Endothelial cell of umbilical vein (primary cell): ENCODE results near the gene PIK3C3. TPM values are rescaled to one million over a fixed set of nuclear protein-coding genes. Genes with fewer than 3 reads are reported as not detected.

Source experiments
- BruUV-seq: library from RNA; stranded (reverse); fragments of 400-500 nt; replicated peaks from 2 replicates; lab custom pipeline; 2021; lab: Mats Ljungman, UMichigan
- CTCF ChIA-PET: fragments of 300-600, 350-600 bp; sonication (Branson Sonifier 250); formaldehyde crosslinking; loops from one replicate; lab custom pipeline; 2021; ENCODE audit warnings: antibody characterized with exemption, inconsistent platforms; lab: Charles Lee
- POLR2A ChIA-PET: fragments of 300-600, 350-600 bp; sonication (Branson Sonifier 250); formaldehyde crosslinking; loops from one replicate; lab custom pipeline; 2021; ENCODE audit warnings: antibody characterized with exemption, inconsistent platforms; lab: Charles Lee
- DNase-seq: peaks from one replicate; pipeline ENCODE4 v3.0.0-alpha.2; 2011; ENCODE audit warnings: low read depth, low spot score
- FAIRE-seq: peaks from 2 replicates; lab custom pipeline; 2011; peaks lifted over from hg19 to GRCh38; lab: Jason Lieb, UNC
- H2AFZ ChIP-seq: 2 replicates; pipeline ENCODE4 v1.6.0; 2012; ENCODE audit warnings: low read depth, low read length, control low read depth, inconsistent platforms
- H3K27ac ChIP-seq: 2 replicates; pipeline ENCODE4 v1.5.1; 2011; ENCODE audit warnings: low read depth, mild to moderate bottlenecking, control low read depth, low read length, moderate library complexity; ENCODE audit not compliant: insufficient read depth
- H3K27me3 ChIP-seq, 2 experiments: 2 replicates each; pipeline versions ENCODE4 v1.6.0 to v1.6.1; 2011; ENCODE audit warnings: low read length in 2 of 2, mixed read lengths in 1 of 2; ENCODE audit not compliant: control insufficient read depth in 2 of 2, insufficient read depth in 2 of 2
- H3K36me3 ChIP-seq, 2 experiments: 2 replicates in 1 of 2; 3 replicates in 1 of 2; pipeline ENCODE4 v1.5.1; 2011; ENCODE audit warnings: low read length in 2 of 2, mild to moderate bottlenecking in 1 of 2, moderate library complexity in 1 of 2; ENCODE audit not compliant: control insufficient read depth in 2 of 2, insufficient read depth in 2 of 2; ENCODE audit errors: extremely low read depth in 1 of 2
- H3K4me1 ChIP-seq: 3 replicates; pipeline ENCODE4 v1.5.1; 2011; ENCODE audit warnings: mild to moderate bottlenecking, low read length; ENCODE audit not compliant: control insufficient read depth, insufficient read depth; ENCODE audit errors: extremely low read depth
- H3K4me2 ChIP-seq: 2 replicates; pipeline ENCODE4 v1.6.1; 2011; ENCODE audit warnings: low read length, control low read depth, mixed read lengths; ENCODE audit not compliant: insufficient read depth
- H3K4me3 ChIP-seq, 3 experiments: fragments of 200-600 bp in 1 of 3; sonication (generic), shearing (Covaris generic) in 1 of 3; replicated peaks in 1 of 3; 2 replicates each; pipeline ENCODE4 v1.5.1; 2011 to 2016; ENCODE audit warnings: control low read depth in 3 of 3, low read length in 3 of 3, mild to moderate bottlenecking in 2 of 3, inconsistent platforms in 1 of 3, low read depth in 1 of 3, moderate library complexity in 1 of 3; ENCODE audit not compliant: insufficient read depth in 1 of 3
- H3K79me2 ChIP-seq: 2 replicates; pipeline ENCODE4 v1.6.0; 2012; ENCODE audit warnings: low read length, inconsistent platforms; ENCODE audit not compliant: control insufficient read depth, insufficient read depth
- H3K9ac ChIP-seq: replicated peaks from 2 replicates; pipeline ENCODE3; 2011; ENCODE audit warnings: low read length, control low read depth; ENCODE audit not compliant: insufficient read depth; ENCODE audit errors: extremely low read depth
- H3K9me1 ChIP-seq: replicated peaks from 3 replicates; pipeline ENCODE4 v1.6.0; 2011; ENCODE audit warnings: mild to moderate bottlenecking, low read length; ENCODE audit not compliant: control insufficient read depth, insufficient read depth; ENCODE audit errors: extremely low read depth
- H3K9me3 ChIP-seq: replicated peaks from 2 replicates; pipeline ENCODE4 v1.5.1; 2012; ENCODE audit warnings: low read length, inconsistent platforms; ENCODE audit not compliant: control insufficient read depth, insufficient read depth
- H4K20me1 ChIP-seq: replicated peaks from 2 replicates; pipeline ENCODE3; 2011; ENCODE audit warnings: mild to moderate bottlenecking, low read length; ENCODE audit not compliant: control insufficient read depth, insufficient read depth; ENCODE audit errors: extremely low read depth
- CTCF ChIP-seq, 2 donors: IDR thresholded peaks; 1 replicate in 1 of 2; 2 replicates in 1 of 2; pipeline ENCODE4 v1.5.1; 2011; ENCODE audit warnings: low read length in 2 of 2, mild to moderate bottlenecking in 2 of 2, moderate library complexity in 2 of 2, control low read depth in 1 of 2, inconsistent platforms in 1 of 2, low read depth in 1 of 2; ENCODE audit not compliant: insufficient read depth in 1 of 2; ENCODE audit errors: extremely low read depth in 1 of 2
- EZH2 ChIP-seq: IDR thresholded peaks from 2 replicates; pipeline ENCODE4 v1.6.1; 2012; ENCODE audit warnings: borderline replicate concordance, low read depth, mild to moderate bottlenecking, moderate library complexity, low read length, inconsistent platforms; ENCODE audit not compliant: severe bottlenecking
- FOS ChIP-seq: IDR thresholded peaks from 2 replicates; pipeline ENCODE4 v1.6.1; 2011; ENCODE audit warnings: mild to moderate bottlenecking, low read length, moderate library complexity, borderline replicate concordance; ENCODE audit not compliant: insufficient read depth
- GATA2 ChIP-seq: IDR thresholded peaks from 2 replicates; pipeline ENCODE4 v1.7.0; 2011; ENCODE audit warnings: low read depth, mild to moderate bottlenecking, moderate library complexity, mixed read lengths, low read length; ENCODE audit not compliant: insufficient read length, insufficient read depth
- JUN ChIP-seq: IDR thresholded peaks from 2 replicates; pipeline ENCODE4 v1.6.1; 2011; ENCODE audit warnings: borderline replicate concordance, low read depth; ENCODE audit not compliant: insufficient read length, insufficient read depth
- MAX ChIP-seq: IDR thresholded peaks from 2 replicates; pipeline ENCODE4 v1.6.1; 2011; ENCODE audit not compliant: insufficient read depth, insufficient read length
- MYC ChIP-seq: IDR thresholded peaks from one replicate; pipeline ENCODE4 v1.6.1; 2011; ENCODE audit warnings: mild to moderate bottlenecking, low read depth, low read length
- POLR2A ChIP-seq: IDR thresholded peaks from 2 replicates; pipeline ENCODE4 v1.6.1; 2012; ENCODE audit warnings: low read depth, mild to moderate bottlenecking, control low read depth, low read length
- POLR2AphosphoS5 ChIP-seq: IDR thresholded peaks from 2 replicates; pipeline ENCODE4 v1.6.1; 2012; ENCODE audit warnings: low read depth, mild to moderate bottlenecking, control low read depth, low read length, moderate library complexity; ENCODE audit not compliant: insufficient read depth
- dilution Hi-C: fragments of 300-500 bp; cut with MboI; formaldehyde crosslinking; loops from one replicate; pipeline ENCODE4 v1.15.0; 2019; ENCODE audit warnings: low sequenced_read_pairs; ENCODE audit not compliant: extremely low pct_ligation_motif_present
- intact Hi-C: fragments of 100-400 bp; cut with micrococcal nuclease; formaldehyde crosslinking; loops from one replicate; pipeline ENCODE4 v1.10.0; 2022
- polyA plus RNA-seq, 4 experiments: library from polyadenylated mRNA; depleted of rRNA in 3 of 4; stranded (reverse) in 3 of 4; unstranded in 1 of 4; fragments of >200 nt; gene quantifications; 2 replicates each; pipeline versions ENCODE4 v1.2.1 to v1.2.3, GENCODE V29; 2011 to 2012; ENCODE audit warnings: missing spikeins in 1 of 4
- total RNA-seq: library from RNA; stranded (reverse); gene quantifications from 2 replicates; pipeline ENCODE4 v1.2.3, GENCODE V29; 2021

Gene PIK3C3
- total and polyA plus RNA-seq, 2 donors (not counting 3 experiments of a cell fraction or from before 2014, with no cell fraction given), result 19.5 to 47.3 TPM

- CTCF ChIA-PET, result no interaction called here
These were observed 4.0 kb downstream of the PIK3C3 start for GRCh38 chr18:41959045-41959444.

More at GRCh38 chr18:41959045-41959444, 4.0 kb downstream of the PIK3C3 start:
- Histone ChIP-seq H3K9ac (no peak overlapping the region), H2AFZ (no peak overlapping the region), H3K27ac (no peak overlapping the region), H3K4me2 (no peak overlapping the region), H3K36me3 (peaks cover 3 to 14% of the 10 kb centered on the region in 2 experiments), H3K79me2 (peaks cover 38% of the 10 kb centered on the region), H3K4me1 (peaks cover 9% of the 10 kb centered on the region), H4K20me1 (no peaks in the 10 kb centered on the region), H3K9me1 (peaks cover 3% of the 10 kb centered on the region), H3K27me3 (no peaks in the 10 kb centered on the region), H3K4me3 (no peak overlapping the region), H3K9me3 (no peaks in the 10 kb centered on the region)
- dilution Hi-C loops (no loop called here), intact Hi-C loops (no loop called here)
- BruUV-seq, result no TSS peak
- no peak for TF ChIP-seq FOS
- TF ChIP-seq JUN, result no peak
- TF ChIP-seq EZH2, result no peak
- no peak for TF ChIP-seq MAX
- TF ChIP-seq GATA2, result no peak
- no peak for TF ChIP-seq MYC
- no peak for TF ChIP-seq CTCF (IDR thresholded peaks at IDR 0.05; ENCODE audit: extremely low read depth in 1 of 2, insufficient read depth in 1 of 2, low read depth in 1 of 2, low read length in 2 of 2)
- TF ChIP-seq POLR2AphosphoS5, result no peak
- no peak for TF ChIP-seq POLR2A
- FAIRE-seq (no peak), DNase-seq (no peak)
- POLR2A ChIA-PET, result no interaction called here
